Subcutaneous adipose tissue (tissue), 4 donors: ENCODE data around the gene PTCSC3. TPM values are rescaled to one million over a fixed set of nuclear protein-coding genes. Genes with fewer than 3 reads are reported as not detected.

Source experiments
- CTCF ChIP-seq: fragments of 450-650 bp; IDR thresholded peaks from one replicate; pipeline ENCODE4 v1.5.1; 2016; ENCODE audit warnings: low read depth, mild to moderate bottlenecking, control low read depth, antibody characterized with exemption, moderate library complexity
- total RNA-seq, 4 donors: library from RNA; depleted of rRNA; stranded (reverse); fragments of >200 nt; gene quantifications; one replicate each; pipeline ENCODE4 v1.1.0, GENCODE V29; 2016

Gene PTCSC3
- total RNA-seq, 4 donors from 2014 or later, result not detected

- no peak for TF ChIP-seq CTCF
These were observed 89.1 kb downstream of the PTCSC3 start for GRCh38 chr14:36087411-36087810.

- no peak for TF ChIP-seq CTCF
These were observed 89.7 kb downstream of the PTCSC3 start for GRCh38 chr14:36086629-36087395.

GRCh38 chr14:36085861-36086260 lies 90.7 kb downstream of the PTCSC3 start:
- TF ChIP-seq CTCF, result no peak

Other genes with a start within 250 kb of the PTCSC3 start
- 10 to 100 TPM; 13.4 to 46.5 (median 18.1) TPM for gene MBIP, start 143.9 kb upstream of the PTCSC3 start, total RNA-seq